ENCODE results near the gene SMIM5.

Gene SMIM5

GRCh38 chr17:75642182-75642783 is 9.0 kb downstream of the SMIM5 start:
- no peak for DNase-seq

GRCh38 chr17:75642784-75643642 is 9.8 kb downstream of the SMIM5 start:
- no peak for DNase-seq

DNA sequence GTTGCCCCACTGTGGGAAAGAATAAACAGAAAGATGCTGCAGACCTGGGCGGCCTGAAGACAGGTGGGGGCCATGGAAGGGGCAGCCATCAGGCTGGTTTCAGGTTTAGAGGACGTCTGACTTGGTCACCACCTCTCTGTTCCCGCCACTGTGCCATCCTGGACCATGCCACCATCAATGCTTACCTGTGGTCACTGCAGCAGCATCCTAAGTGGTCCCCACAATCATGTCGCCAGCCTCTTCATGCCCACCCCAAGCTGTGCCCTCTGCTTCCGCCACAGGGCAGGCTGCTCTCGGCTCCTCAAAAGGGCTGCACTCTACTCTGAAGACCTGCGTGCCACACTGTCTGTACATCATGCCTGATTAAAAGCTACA is 10.4 kb downstream of the SMIM5 start:
- DNase-seq = no peak

- no peak for DNase-seq
These were observed 12.3 kb downstream of the SMIM5 start for GRCh38 chr17:75645501-75645888.

DNA sequence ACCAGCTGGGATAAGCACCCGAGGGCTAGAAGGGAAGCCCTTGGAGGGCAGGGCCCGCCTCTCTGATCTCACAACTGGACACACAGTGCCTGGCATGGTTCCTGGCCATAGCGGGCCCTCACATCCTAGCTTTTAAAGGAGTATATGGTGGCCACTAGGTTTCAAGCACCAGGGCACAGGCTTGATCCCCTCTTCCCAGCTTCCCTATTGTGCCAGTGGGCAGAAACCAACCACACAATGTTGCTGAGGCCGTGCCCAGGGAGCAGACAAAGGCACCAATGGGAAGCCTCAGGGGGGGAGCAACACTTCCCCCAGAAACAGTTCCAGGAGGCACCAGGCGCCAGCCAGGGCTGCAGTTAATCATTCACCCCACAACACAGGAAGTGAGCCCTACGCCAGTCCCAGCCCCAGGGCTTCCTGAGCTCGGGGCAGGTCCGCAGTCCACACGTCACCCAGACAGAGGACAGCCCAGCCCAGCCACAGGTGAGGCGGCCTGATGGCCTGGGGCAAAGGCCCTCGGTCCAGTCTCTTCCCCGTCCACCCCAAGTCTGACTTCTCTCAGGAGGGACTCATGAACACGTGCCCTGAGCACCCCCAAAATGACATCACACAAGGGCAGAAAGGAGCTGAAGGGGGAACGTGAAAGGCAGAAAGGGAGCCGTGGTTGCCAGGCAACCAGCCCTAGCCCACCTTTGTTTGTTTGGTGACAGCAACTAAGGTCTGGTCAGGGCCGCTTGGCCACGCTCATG is 12.8 kb downstream of the SMIM5 start:
- DNase-seq = no peak

- DNase-seq = no peak
These were observed 13.4 kb downstream of the SMIM5 start for GRCh38 chr17:75646638-75646992.

DNA sequence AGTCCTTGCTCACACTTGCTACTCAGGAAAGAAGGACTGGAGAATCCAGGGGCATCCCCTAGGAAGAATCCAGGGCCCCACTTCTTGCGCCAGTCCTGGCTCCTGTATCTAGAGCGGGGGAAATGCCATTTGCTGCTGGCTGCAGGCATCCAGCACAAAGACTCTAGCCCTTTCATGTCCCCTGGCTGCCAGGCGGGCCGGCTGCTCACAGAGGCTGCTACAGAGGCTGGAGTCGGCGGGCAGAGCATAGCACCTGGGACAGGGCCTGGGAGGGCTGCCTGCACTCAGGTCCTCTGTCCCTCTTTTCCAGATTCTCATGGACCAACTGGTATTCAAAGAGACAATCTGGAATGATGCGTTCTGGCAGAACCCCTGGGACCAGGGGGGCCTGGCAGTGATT is 13.8 kb downstream of the SMIM5 start:
- no peak for DNase-seq

- no peak for DNase-seq
These were observed 14.7 kb downstream of the SMIM5 start for GRCh38 chr17:75647921-75648320.

DNA sequence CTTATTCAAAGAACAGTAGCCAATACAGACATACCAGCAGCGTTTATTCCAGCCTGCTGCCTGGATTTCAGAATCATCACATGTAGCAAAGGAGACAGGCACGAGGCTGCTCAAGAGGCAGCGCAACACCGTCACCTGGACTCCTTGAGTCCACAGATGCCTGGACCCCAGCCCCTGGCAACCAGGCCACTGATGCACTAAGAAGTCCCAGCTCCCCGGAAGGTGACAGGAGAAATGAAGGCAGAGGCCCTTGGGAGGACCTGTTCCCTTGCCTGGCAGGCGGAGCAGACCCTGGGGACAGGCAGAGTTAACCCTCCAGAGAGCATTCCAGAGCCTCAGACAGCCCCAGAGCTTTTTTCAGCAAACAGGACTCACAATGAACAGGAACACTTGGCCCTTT is 16.5 kb downstream of the SMIM5 start:
- DNase-seq = no peak

- DNase-seq = no peak
These were observed 17.6 kb downstream of the SMIM5 start for GRCh38 chr17:75650874-75651273.

DNA sequence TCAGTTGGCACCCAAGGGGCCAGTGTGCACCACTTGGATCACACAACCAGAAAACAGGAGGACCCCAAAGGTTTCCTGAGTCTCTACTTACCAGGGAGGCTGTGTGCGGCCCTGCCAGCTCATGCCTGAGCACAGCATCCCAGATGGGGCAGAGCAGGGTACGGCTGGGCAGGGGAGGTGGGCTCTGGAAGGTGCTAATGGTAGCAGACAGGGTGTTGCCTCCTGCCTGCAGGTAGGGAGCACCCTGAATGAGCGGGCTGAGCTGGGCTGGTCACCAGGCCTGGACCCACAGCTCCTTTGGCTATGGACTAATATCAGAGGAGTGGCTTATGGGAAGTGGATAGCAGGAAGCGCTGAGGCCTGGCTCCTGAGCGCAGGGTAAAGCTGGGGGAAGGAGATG is 19.1 kb downstream of the SMIM5 start:
- DNase-seq = no peak

DNA sequence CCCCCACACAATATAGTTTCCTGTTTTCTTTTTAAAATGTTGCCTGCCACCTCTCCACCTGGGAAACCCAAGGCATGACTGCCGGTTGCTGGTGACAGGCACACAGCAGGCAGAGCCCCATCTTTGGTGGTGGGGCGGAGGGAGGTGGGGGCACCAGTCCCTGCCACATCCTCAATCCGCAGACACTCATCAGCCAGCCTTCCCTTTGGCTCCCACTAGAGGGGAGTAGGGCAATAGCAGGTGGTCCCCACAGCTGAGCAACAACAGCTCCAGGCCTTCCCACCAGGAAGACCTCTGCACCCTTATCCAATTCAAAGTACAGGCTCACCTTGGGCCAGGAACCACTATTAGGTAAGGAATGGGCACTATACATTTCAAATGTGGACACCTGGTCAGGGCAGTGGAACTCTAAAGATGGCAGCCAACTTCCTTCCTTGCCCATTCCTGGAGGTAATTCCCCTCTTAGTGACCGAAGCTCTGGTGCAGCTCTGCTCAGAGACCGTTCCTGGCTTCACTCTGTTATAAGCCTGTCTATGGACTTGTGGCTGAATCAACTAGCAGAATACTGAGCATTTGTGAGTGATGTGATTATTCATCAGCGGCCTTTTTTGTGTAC is 19.8 kb downstream of the SMIM5 start:
- DNase-seq = peak; percentile 42

GRCh38 chr17:75654176-75654575 is 20.9 kb downstream of the SMIM5 start:
- no peak for DNase-seq

DNA sequence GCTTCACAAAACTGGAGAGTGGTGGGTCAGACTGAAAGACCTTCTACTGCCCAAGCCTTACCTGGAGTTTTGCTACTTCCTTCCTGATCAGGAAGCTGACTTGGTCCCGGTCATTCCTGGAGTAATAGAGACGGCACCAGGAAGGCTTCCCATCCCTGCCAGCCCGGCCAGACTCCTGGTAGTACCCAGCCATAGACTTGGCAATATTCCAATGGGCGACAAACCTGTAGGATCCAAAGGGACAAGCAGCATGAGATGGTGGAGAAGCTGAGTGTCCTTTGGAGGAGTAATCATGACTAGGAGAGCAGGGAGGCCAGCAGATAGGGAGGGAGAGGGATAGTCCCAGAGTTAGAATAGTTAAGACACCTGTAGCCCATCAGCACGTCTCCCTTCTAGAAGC is 25.0 kb downstream of the SMIM5 start:
- no peak for DNase-seq

DNA sequence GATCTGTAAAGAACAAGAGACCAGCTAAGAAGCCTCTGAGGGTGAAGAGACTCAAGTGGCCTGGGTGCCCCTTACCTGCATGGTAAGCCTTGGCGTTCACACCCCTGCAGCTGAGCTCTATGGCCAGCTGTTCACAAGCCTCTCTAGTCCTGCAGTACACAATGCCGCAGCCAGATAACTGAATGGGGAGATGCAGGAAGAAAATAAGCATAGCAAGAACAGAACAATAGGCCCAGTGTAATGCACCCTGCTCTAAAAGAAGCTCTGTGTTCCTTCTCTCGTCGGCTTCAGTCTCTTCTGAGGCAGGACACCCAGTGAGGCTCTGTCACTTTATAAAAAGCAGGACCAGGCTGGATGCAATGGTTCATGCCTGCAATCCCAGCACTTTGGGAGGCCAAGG is 28.3 kb downstream of the SMIM5 start:
- DNase-seq = no peak

- DNase-seq = no peak
These were observed 29.3 kb downstream of the SMIM5 start for GRCh38 chr17:75662511-75662910.

DNA sequence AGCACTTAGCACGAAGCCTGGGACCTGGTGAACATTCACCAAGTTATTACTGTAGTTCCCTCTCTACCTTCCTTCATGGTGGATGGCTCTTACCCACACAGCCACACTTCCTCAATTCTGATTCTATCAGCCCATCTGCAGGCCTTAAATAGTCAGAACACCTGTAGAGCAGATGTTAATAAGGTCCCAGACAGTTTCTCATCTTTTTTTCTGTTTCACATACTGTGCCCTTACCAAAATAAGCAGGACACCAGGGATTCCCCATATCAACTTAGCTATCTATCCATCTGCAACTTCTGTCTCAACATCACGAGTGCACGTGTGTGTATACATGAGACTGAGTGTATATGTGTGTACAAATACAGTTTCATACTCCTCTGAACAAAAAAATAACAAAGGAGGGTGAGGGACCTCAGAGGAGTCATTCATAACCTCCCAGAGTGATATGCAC is 30.9 kb downstream of the SMIM5 start:
- no peak for DNase-seq

GRCh38 chr17:75665981-75666380 is 32.7 kb downstream of the SMIM5 start:
- DNase-seq = no peak

DNA sequence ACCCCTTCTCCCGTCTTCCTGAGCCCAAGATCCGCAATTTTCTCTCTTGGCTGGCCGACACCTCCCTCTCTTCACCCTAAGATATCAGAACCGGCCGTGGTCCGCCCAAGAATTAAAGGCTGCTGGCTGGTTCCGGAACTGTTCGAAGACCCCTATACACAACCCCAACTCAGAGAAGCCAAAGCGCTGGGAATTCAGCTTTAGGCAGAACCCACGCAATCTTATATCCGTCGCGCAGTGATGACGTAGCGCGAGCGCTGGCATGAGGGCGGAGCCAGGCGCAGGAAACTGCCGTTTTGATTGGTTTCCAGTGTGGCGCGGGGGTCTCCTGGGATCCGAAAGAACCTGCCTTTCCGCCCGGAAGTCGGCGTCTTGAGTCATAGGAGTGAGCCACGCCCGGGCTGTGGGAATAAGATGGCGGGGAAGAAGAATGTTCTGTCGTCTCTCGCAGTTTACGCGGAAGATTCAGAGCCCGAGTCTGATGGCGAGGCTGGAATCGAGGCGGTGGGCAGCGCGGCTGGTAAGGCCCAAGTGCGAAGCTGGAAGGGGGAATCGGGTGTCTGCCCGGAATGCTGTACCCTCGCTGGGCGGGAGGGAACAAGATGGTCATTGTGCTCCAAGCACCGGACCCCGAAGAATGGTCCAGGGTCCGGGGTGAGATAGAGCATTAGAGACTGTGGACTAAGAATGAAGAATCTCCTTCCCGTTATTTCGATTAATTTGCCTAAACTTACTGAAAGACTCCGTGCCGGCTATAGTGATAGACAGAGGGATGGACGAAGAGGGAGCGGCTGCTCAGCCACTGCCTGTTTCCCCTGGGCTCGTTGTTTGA is 33.9 kb downstream of the SMIM5 start, which contains the start of the genes RECQL5 and SAP30BP:
TSS of gene RECQL5 (minus strand) at position 196 of the 832 bp plus-strand sequence. CDS start 597 bp downstream, outside the sequence.
TSS of gene SAP30BP (plus strand) at position 380 of the 832 bp plus-strand sequence. CDS start at position 415, 35 bp downstream.
- DNase-seq = peak; percentile 98

DNA sequence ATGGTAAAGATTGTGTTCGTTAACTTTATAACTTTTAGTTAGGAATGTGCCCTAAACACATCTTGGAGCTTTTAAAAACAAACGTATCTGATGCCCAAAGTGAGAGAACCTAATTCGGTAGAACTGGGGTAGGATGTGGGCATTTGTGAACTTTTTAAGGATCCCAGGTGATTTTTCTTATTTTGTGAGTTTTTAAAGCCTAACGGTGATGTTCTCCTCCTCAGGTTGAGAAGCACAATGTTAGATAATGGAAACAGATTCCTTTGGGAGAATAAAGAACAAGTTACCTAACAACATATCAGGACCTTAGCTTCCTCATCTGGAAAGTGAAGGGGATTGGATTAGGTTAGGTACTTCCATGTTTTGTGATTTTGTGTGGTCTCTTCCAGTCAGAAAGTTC is 34.6 kb downstream of the SMIM5 start:
- DNase-seq = no peak

GRCh38 chr17:75668489-75668888 is 35.3 kb downstream of the SMIM5 start:
- no peak for DNase-seq

DNA sequence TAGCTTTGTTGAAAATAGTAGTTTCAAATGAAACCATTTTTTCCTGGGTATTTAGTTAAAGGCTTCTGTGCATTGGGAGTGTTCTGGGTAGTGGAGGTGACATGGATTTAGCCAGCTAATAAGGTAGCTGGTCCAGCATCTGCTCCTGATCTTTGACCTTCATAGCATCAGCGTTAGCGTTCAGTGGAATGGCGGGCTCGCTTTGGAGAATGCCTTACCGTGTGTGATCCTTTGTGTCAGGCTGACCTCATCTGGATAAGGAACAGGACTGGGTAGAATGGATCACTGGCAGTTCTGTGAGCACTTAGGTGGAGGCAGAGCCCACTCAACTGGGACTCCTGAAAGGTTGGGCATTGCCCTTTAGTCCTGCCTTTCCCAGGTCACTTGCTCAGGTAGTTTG is 37.6 kb downstream of the SMIM5 start:
- DNase-seq = no peak

All from fibroblast of upper back skin (primary cell).